ENCODE measurements around the gene LRPPRC.
"Not testable (repeated sequence)": the region's sequence is repeated elsewhere in the genome, so short reads cannot be mapped to it uniquely, and the experiment has no call there.

LRPPRC gene

DNA sequence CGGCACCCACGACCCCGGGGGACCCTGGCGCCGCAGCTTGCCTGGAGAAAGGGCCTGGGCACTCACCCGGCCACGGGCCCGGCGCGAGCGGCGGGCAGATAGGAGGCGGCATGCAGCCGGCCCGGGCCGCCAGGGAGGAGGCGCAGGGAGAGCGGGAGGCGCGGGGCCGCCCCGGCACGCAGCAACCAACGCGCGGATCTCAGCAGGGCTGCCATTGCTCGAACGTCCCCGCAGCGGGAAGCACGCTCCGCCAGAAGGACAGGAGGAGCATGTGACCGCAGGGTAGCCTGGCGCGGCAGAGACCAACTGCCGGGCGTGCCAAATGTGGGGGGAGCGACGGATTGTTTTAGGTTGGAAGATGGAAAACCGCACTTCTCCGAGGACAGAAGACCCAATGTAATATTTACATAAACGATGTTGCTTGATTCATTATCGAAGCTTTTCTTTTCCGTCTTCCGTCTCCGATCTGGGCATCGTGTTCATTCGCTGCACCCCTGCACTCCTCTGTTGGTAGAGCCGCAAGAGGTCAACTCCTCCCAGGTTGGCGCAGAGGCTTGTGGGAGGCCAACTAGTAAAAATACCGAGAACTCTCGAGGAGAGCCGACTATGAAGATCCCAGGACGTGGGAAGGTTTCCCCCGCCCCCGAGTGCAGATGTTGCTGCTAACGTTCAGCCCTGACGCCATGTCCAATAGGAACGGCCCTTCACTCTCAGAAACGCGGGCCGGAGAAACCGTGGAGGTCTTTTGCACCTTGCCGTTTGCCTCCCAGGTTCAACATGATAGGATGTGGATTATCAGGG lies at the start of gene LRPPRC:
Gene LRPPRC (minus strand): TSS at position 257 of the 801 bp plus-strand sequence. CDS start 42 bp downstream, at position 215.
- no peaks in the 10 kb centered on the region for H3K27me3 Mint-ChIP-seq (ENCODE audit: low read depth)
- H3K36me3 Mint-ChIP-seq (ENCODE audit: low read depth), result peaks cover 17% of the 10 kb centered on the region
- peaks cover 35% of the 10 kb centered on the region for H3K4me1 Mint-ChIP-seq (ENCODE audit: low read depth)
- H3K27ac Mint-ChIP-seq, result peak within 1 kb of the TSS; percentile 95
- peak within 1 kb of the TSS; percentile 89 for H3K4me3 Mint-ChIP-seq
- H3K9me3 Mint-ChIP-seq, result no peaks in the 10 kb centered on the region

DNA sequence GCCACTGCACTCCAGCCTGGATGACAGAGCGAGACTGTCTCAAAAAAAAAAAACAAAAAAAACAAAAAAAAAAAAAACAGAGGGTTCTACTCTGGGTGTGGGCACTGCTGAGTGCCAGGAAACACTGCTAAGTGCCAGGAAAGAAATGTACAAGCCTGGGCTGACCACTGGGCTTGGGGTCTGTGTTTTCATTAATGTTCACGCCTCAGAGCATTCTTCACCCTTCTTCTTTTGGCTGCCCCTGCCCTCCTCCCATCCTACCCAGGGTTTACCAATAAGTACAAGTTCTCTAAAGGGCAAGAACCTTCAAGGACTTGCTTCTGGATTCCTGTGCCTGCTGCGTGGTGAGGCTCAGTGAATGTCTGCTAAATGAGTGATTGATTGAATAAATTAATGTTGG lies 49.3 kb upstream of the LRPPRC start:
- Mint-ChIP-seq H3K4me3 (no peak overlapping the region), H3K27ac (no peak overlapping the region), H3K4me1 (ENCODE audit: low read depth) (peaks cover 3% of the 10 kb centered on the region), H3K27me3 (ENCODE audit: low read depth) (peaks cover 3% of the 10 kb centered on the region), H3K9me3 (no peaks in the 10 kb centered on the region), H3K36me3 (ENCODE audit: low read depth) (no peaks in the 10 kb centered on the region)

DNA sequence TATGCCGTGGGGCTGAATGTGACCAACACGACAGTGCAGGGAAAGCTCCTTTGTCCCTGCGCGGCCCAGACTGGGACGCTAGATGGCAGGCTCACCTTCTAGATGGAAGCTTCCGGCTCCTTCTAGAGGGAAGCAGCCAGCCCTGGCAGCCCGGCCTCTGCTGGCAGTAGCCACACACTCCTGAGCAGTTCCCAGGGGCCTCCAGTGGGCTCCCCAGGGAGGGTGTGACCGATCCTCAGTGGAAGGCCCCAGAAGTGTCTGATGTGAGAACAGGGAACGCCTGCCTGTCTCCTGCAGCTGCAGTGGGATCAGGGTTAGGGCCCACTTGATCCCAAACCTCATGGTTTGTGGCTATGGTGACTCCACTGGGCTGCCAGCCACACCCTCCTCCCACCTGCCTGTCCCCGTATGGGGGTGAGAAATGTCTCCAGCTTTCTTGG lies 48.5 kb upstream of the LRPPRC start:
- peaks cover 4% of the 10 kb centered on the region for H3K27me3 Mint-ChIP-seq (ENCODE audit: low read depth)

DNA sequence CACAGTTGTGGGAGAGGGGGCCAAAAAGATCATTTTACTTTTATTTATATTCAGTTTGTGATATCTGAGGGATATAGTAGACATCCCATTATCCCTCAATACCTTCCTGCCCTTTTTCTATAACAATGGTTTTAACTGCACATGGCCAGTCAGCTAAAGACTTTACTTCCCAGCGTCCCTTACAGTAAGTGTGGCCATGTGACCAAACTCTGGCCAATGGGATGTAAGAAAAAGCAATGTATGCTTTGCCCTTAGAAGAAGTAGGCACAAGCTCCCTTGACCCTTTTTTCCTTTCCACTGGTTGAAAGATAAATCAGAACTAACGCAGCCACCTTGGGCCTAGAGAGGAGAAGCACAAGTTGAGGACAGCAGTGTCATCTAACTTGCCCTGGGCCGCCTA lies 44.6 kb upstream of the LRPPRC start:
- Mint-ChIP-seq H3K9me3 (no peaks in the 10 kb centered on the region), H3K27me3 (ENCODE audit: low read depth) (peaks cover 12% of the 10 kb centered on the region), H3K4me3 (no peak overlapping the region)

More for the DNA sequence above, 48.5 kb upstream of the LRPPRC start:
- Mint-ChIP-seq H3K4me3 (no peak overlapping the region), H3K36me3 (ENCODE audit: low read depth) (no peaks in the 10 kb centered on the region), H3K27ac (no peak overlapping the region), H3K4me1 (ENCODE audit: low read depth) (peaks cover 3% of the 10 kb centered on the region), H3K9me3 (no peaks in the 10 kb centered on the region)

DNA sequence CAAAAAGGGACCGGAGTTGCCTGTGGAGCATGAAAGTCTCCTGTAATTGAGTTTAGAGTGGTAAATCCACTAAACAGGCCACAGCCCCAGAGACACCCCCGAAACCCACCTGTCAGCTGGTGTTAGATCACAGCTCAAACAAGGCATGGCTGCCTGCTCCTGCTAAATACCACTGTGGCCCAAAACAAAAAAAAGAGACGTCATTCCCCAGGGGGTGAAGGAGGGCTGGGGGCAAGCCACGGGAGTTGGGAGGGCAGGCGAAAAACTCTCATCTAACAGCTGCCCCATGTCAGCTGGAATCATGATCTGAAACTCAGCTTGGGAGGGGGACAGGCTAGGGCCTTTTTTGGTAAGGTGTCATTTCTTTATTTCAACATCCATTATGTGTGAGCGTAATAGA lies 42.5 kb upstream of the LRPPRC start:
- no peak overlapping the region for H3K27ac Mint-ChIP-seq
- H3K36me3 Mint-ChIP-seq (ENCODE audit: low read depth), result no peaks in the 10 kb centered on the region
- peaks cover 12% of the 10 kb centered on the region for H3K27me3 Mint-ChIP-seq (ENCODE audit: low read depth)
- H3K4me1 Mint-ChIP-seq (ENCODE audit: low read depth), result no peaks in the 10 kb centered on the region
- no peaks in the 10 kb centered on the region for H3K9me3 Mint-ChIP-seq
- no peak overlapping the region for H3K4me3 Mint-ChIP-seq

More for the DNA sequence above, 44.6 kb upstream of the LRPPRC start:
- H3K36me3 Mint-ChIP-seq (ENCODE audit: low read depth), result no peaks in the 10 kb centered on the region
- H3K4me1 Mint-ChIP-seq (ENCODE audit: low read depth), result peaks cover 3% of the 10 kb centered on the region
- H3K27ac Mint-ChIP-seq, result no peak overlapping the region

DNA sequence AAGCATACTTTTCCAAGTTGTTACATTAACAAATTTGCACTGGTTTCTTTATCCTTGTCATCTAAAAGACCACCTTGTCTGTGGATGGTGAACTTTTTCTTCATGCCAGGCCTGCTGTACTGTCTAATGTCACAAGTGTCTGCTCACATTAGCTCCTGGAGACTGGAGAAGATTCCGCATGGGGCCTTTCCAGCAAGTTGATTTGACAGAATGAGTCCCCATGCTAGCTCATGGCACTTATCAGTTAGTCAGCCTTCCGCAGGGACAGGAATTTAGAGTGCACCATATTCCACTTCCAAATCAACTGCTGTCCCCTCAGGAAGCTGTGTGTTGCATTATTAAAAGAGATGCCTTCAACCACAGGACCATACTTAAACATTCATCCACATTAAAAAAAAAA lies 41.4 kb upstream of the LRPPRC start:
- H3K9me3 Mint-ChIP-seq, result no peaks in the 10 kb centered on the region
- no peaks in the 10 kb centered on the region for H3K36me3 Mint-ChIP-seq (ENCODE audit: low read depth)
- peaks cover 12% of the 10 kb centered on the region for H3K27me3 Mint-ChIP-seq (ENCODE audit: low read depth)
- H3K4me1 Mint-ChIP-seq (ENCODE audit: low read depth), result no peaks in the 10 kb centered on the region
- no peak overlapping the region for H3K4me3 Mint-ChIP-seq
- H3K27ac Mint-ChIP-seq, result no peak overlapping the region

DNA sequence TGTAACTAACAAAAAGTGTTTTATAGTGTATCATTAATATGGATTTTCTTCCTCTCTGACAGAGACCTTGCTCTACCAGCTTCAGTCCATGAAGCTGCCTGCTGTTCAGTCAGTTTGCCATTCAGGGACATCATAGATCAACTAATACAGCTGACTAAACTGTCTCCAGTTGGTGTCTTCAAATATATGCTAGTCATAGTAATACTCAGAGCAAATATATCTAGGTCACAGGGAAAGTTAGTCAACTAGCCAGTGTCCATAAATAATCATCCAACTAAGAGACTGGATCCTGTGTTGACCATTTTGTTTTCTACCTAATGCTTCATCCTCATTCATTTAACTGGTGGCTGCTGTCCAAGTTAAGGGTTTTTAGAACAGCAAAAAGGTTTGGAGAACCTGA lies 38.2 kb upstream of the LRPPRC start:
- Mint-ChIP-seq H3K27me3 (ENCODE audit: low read depth) (peaks cover 14% of the 10 kb centered on the region), H3K36me3 (ENCODE audit: low read depth) (no peaks in the 10 kb centered on the region), H3K9me3 (no peaks in the 10 kb centered on the region), H3K4me1 (ENCODE audit: low read depth) (no peaks in the 10 kb centered on the region), H3K27ac (no peak overlapping the region), H3K4me3 (no peak overlapping the region)

DNA sequence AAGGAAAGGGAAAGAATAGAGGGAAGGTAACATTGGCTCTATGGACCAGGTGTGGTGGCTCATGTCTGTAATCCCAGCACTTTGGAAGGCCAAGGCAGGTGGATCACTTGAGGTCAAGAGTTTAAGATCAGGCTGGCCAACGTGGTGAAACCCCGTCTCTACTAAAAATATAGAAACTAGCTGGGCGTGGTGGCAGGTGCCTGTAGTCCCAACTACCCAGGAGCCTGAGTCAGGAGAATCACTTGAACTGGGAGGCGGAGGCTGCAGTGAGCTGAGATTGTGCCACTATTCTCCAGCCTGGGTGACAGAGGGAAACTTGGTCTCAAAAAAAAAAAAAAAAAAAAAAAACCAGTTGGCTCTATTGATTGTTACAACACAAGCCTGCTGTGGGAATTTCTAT lies 31.3 kb upstream of the LRPPRC start:
- not testable (repeated sequence) for H3K9me3 Mint-ChIP-seq; H3K4me1 Mint-ChIP-seq (ENCODE audit: low read depth); H3K4me3 Mint-ChIP-seq; H3K27ac Mint-ChIP-seq; H3K36me3 Mint-ChIP-seq (ENCODE audit: low read depth)
- H3K27me3 Mint-ChIP-seq (ENCODE audit: low read depth), result peaks cover 14% of the 10 kb centered on the region

DNA sequence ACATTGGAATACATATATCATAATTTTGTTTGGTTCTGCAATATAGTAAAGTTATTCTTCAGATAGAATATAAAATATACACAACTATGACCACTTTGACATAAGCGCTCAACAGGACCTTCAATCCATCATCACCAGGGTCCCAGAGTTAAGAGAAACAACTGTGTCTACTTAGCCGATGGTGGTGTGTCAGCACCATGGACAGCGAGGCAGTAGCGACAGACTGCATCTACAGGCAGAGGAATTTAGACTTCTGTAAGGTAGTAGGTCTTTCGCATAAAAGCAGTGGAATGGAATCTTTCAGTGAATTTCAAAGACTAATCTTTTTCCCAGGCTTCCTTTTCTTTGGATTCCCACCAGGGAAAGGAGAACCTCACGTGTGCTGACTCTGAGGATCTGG lies 20.5 kb upstream of the LRPPRC start:
- Mint-ChIP-seq H3K36me3 (ENCODE audit: low read depth) (no peaks in the 10 kb centered on the region), H3K9me3 (no peaks in the 10 kb centered on the region), H3K4me1 (ENCODE audit: low read depth) (peaks cover 2% of the 10 kb centered on the region), H3K27ac (no peak overlapping the region), H3K27me3 (ENCODE audit: low read depth) (peaks cover 7% of the 10 kb centered on the region), H3K4me3 (no peak overlapping the region)

DNA sequence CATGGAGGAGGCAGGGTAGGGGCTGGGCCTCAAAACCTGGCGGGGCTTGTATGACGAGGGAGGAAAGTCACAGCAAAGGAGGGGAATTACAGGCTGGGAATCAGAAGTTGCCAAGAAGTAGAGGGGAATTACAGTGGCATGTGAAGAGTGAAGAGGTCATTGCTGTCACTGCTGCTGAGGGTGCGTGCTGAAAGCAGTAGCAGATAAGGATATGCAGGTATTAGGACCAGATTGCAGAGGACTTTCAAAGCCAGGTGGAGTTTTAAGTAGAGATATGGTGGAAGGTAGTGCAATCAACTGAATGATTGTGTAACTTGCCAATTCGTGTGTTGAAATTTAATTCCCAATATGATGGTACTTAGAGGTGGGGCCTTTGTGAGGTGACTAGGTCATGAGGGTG lies 19.4 kb upstream of the LRPPRC start:
- H3K9me3 Mint-ChIP-seq, result no peaks in the 10 kb centered on the region

DNA sequence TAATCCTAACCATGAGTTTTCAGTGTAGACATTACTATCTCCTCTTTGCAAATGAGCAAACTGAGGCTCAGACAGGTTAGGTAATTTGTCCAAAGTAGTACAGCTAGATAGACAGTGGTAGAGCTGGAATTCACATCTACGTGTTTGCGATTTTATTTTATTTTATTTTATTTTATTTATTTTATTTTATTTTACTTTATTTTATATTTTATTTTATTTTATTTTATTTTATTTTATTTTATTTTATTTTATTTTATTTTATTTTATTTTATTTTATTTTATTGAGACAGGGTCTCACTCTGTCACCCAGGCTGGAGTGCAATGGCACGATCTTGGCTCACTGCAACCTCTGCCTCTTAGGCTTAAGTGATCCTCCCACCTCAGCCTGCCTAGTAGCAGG lies 17.4 kb upstream of the LRPPRC start:
- not testable (repeated sequence) for H3K27ac Mint-ChIP-seq; H3K4me3 Mint-ChIP-seq; H3K4me1 Mint-ChIP-seq (ENCODE audit: low read depth); H3K9me3 Mint-ChIP-seq; H3K36me3 Mint-ChIP-seq (ENCODE audit: low read depth)
- peaks cover 18% of the 10 kb centered on the region for H3K27me3 Mint-ChIP-seq (ENCODE audit: low read depth)

More for the DNA sequence above, 19.4 kb upstream of the LRPPRC start:
- H3K36me3 Mint-ChIP-seq (ENCODE audit: low read depth), result no peaks in the 10 kb centered on the region
- H3K27me3 Mint-ChIP-seq (ENCODE audit: low read depth), result peaks cover 7% of the 10 kb centered on the region
- H3K27ac Mint-ChIP-seq, result no peak overlapping the region
- peaks cover 2% of the 10 kb centered on the region for H3K4me1 Mint-ChIP-seq (ENCODE audit: low read depth)
- H3K4me3 Mint-ChIP-seq, result no peak overlapping the region

DNA sequence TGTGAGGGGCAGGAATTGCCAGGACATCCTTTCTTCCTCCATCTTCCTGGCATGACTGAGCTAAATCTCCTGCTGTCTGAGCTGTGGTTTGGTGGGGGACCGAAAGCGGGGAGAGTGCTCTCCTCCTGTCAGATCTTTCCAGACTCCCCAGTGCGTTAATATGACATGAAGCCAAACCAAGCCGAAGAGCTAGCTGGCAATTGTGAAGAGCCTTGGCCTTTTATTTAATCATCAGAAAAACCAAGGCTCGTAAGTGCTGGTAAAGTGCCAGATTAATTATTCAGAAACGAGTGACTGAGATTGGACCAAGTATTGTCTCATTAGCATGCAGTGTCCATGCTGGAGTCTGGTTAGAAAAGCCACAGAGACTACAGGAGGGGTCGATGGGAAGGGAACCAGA lies 14.5 kb upstream of the LRPPRC start:
- Mint-ChIP-seq H3K27me3 (ENCODE audit: low read depth) (peaks cover 18% of the 10 kb centered on the region), H3K27ac (no peak overlapping the region), H3K36me3 (ENCODE audit: low read depth) (no peaks in the 10 kb centered on the region), H3K9me3 (no peaks in the 10 kb centered on the region), H3K4me3 (no peak overlapping the region), H3K4me1 (ENCODE audit: low read depth) (peaks cover 7% of the 10 kb centered on the region)

DNA sequence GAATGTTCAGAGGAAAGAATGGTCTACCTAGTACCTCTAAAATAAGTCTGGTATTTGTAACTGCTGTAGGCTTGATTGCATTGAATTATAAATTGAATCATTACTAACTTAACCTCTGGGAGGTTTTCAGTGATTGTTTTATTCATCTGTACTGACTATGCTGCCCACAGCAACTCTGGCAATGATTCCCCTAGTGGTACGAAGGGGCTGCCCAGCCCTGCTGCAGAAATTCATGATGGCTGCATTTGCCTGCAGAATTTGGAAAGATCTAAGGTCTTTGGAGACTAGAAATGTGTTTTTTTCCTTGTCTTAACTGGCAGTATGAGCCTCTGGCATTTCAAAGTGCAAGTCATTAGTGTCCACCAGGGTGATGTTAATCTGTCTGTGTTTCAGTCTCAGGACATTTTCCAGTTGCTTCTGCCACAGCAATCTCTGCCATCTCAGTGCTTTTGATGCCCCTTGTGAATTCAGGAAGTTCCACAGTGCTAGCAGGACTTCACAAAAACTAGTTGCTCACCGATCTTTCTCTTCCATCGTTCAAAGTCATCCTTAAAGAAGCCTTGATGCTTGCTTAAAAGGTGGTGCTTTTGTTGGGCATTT lies 13.4 kb upstream of the LRPPRC start:
- Mint-ChIP-seq H3K36me3 (ENCODE audit: low read depth) (no peaks in the 10 kb centered on the region), H3K9me3 (no peaks in the 10 kb centered on the region), H3K4me3 (no peak overlapping the region), H3K4me1 (ENCODE audit: low read depth) (peaks cover 8% of the 10 kb centered on the region), H3K27ac (no peak overlapping the region), H3K27me3 (ENCODE audit: low read depth) (peaks cover 18% of the 10 kb centered on the region)

DNA sequence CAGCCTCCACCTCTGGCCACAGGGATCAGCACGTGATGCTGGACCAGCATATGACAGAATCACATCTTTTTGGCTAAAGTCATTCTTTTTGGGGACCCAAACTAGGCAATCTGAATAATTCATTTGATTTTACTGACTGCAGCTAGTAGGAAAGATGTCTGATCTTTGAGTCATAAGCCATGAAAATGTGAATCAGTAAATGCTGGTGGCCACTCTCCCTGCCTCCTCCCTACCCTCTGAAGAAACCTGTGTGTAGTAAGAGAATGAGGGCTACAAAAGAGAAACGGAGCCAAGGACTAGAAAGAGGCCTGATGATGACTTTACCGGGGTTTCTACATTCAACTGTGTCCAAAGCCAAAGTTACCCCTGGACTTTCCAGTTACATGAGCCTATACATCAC lies 10.1 kb upstream of the LRPPRC start:
- Mint-ChIP-seq H3K4me3 (no peak overlapping the region), H3K4me1 (ENCODE audit: low read depth) (peaks cover 7% of the 10 kb centered on the region), H3K27me3 (ENCODE audit: low read depth) (peaks cover 17% of the 10 kb centered on the region), H3K27ac (no peak overlapping the region), H3K9me3 (no peaks in the 10 kb centered on the region), H3K36me3 (ENCODE audit: low read depth) (no peaks in the 10 kb centered on the region)

All from T-helper 1 cell treated with Interleukin-12 subunit alpha and Interleukin-12 subunit beta and Interleukin-4 antibody, amounts not matched to agents 30 μg/mL and 1 μg/mL, for 36 hours (primary cell).